GM19452 (cell line): ENCODE measurements around the gene SAPCD1.

Source experiments
- ATAC-seq: cut with Tn5 transposase; IDR thresholded peaks from one replicate; pipeline ENCODE4 v1.9.1; 2021; ENCODE audit not compliant: unreplicated experiment

The SAPCD1 gene

GRCh38 chr6:31762356-31762755 lies at the start of gene SAPCD1:
SAPCD1 (plus strand) TSS chr6:31762656; CDS start chr6:31763055, 399 bp downstream.
- no peak for ATAC-seq

GRCh38 chr6:31713465-31713864 lies 49.0 kb upstream of the SAPCD1 start:
- ATAC-seq = no peak

GRCh38 chr6:31713991-31714684 lies 48.3 kb upstream of the SAPCD1 start:
- no peak for ATAC-seq

- ATAC-seq = no peak
Observed at GRCh38 chr6:31715022-31715958, 47.2 kb upstream of the SAPCD1 start, which contains the start of gene LY6G6D. LY6G6D (plus strand) TSS chr6:31715348; CDS start chr6:31715356, 8 bp downstream.

- ATAC-seq = no peak
Observed at GRCh38 chr6:31717499-31718222, 44.8 kb upstream of the SAPCD1 start.

GRCh38 chr6:31718265-31718664 lies 44.2 kb upstream of the SAPCD1 start:
- ATAC-seq = no peak

GRCh38 chr6:31719001-31719400 lies 43.5 kb upstream of the SAPCD1 start:
- ATAC-seq = no peak

GRCh38 chr6:31720196-31720770 lies 42.2 kb upstream of the SAPCD1 start:
- no peak for ATAC-seq

GRCh38 chr6:31721351-31722020 lies 41.0 kb upstream of the SAPCD1 start, which contains the start of gene LY6G6C:
LY6G6C (minus strand) TSS chr6:31721746; CDS start chr6:31721679, 67 bp downstream.
- ATAC-seq = no peak

GRCh38 chr6:31722173-31722572 lies 40.3 kb upstream of the SAPCD1 start:
- no peak for ATAC-seq

GRCh38 chr6:31723245-31723979 lies 39.0 kb upstream of the SAPCD1 start, which contains the start of gene MPIG6B:
MPIG6B (plus strand) TSS chr6:31723373; CDS start chr6:31723384, 11 bp downstream.
- no peak for ATAC-seq

- ATAC-seq = no peak
Observed at GRCh38 chr6:31723980-31724691, 38.3 kb upstream of the SAPCD1 start.

- no peak for ATAC-seq
Observed at GRCh38 chr6:31725502-31726350, 36.7 kb upstream of the SAPCD1 start.

GRCh38 chr6:31727034-31727716 lies 35.3 kb upstream of the SAPCD1 start:
- ATAC-seq = no peak

GRCh38 chr6:31727717-31728671 lies 34.5 kb upstream of the SAPCD1 start:
- no peak for ATAC-seq
